ENCODE data around the gene WNT11.

The WNT11 gene

DNA sequence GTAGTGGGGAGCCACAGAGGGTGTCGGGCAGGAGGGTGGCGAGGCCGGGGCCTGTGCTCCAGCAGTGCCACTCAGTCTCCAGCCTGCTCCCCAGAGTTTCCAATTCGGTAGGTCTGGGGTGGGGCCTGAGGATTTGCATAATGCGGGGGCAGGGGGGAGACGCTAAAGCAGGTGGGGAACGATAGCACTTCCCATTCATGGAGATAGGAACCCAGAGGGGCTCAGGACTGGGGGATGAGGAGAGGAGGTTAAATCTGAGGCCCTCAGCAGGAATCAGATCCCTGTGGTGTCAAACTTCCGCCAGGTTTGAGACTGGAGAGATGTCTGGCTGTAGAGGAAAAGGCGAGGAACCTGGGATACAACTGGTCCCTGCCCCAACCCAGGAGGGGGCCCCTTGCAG is 29.8 kb downstream of the WNT11 start:
- no peak for DNase-seq (ENCODE audit: low read depth in 2 of 3, low spot score in 1 of 3)

DNA sequence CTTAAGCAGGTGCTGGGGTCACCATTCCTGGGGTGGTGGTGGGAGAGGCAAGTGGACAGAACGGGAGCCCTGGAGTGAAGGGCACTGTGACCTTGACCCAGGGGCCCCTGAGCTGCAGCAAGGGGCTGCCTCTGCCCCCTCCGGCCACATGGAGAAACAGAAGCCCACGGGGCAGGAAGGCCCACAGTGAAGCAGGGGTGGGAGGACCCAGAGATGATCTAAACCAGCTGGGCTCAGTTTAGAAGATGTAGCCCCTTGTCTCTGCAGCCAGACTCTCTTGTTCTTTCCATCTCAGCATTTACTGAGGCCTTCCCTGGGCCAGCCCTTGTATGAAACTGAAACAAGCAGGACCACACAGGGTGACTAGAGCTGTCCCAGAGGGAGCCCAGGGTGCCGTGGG is 30.5 kb downstream of the WNT11 start:
- no peak for DNase-seq (ENCODE audit: low read depth in 2 of 3, low spot score in 1 of 3)

DNA sequence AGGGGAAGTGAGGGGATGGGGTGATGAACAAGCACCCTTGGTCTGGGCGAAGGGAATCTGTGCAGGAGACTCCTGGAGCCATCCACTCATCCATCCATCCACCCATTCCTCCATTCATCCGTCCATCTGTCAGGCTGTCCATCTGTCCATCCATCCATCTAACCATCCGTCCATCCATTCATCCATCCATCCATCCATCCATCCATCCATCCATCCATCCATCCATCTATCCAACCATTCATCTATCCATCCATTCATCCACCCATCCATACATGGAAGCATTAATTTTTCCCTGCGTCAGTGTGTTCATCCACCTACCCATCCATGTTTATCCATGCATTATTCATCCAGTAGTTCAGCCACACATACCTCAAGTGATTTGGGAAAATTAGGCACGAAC is 32.0 kb downstream of the WNT11 start:
- DNase-seq (ENCODE audit: low read depth in 2 of 3, low spot score in 1 of 3), result no peak

DNA sequence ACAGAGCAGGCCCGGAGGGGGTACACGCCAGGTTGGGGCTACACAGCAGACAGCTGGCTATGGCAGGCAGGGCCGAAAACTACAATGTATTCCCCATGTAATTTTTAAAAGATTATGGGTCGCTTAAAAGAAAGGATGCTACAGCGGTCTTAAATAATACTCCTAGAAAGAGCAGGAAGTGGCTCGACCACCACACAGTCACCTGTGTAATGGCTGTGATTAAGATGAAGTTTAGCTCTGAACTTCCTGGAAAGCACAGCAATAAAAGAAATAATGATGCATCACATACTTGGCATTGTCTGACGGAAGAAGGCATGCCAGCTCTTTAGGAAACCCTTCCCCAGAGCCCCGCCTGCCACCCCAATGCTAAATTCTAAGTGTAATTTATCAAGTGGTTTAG is 32.6 kb downstream of the WNT11 start:
- DNase-seq (ENCODE audit: low read depth in 2 of 3, low spot score in 1 of 3), result no peak

DNA sequence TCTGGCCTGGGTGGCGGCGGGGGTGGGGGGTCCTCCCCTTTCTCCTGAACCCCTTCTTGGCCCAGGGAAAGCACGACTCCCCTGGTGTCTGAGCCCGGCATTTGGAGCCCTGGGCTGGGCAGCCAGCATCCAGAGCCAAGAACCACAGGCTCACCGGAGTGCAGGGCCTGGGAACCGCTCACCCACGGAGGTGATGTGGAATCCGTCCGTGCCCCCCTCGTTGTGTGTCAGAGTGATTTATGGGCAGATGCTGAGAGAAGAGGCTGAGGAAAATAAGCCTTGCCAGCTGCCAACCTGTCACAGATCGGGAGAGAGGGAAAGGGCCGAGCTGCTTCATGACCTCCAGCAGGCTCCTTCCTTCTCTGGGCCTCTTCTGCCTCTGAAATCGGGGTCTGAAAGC is 33.7 kb downstream of the WNT11 start:
- DNase-seq (ENCODE audit: low read depth in 2 of 3, low spot score in 1 of 3), result no peak

DNA sequence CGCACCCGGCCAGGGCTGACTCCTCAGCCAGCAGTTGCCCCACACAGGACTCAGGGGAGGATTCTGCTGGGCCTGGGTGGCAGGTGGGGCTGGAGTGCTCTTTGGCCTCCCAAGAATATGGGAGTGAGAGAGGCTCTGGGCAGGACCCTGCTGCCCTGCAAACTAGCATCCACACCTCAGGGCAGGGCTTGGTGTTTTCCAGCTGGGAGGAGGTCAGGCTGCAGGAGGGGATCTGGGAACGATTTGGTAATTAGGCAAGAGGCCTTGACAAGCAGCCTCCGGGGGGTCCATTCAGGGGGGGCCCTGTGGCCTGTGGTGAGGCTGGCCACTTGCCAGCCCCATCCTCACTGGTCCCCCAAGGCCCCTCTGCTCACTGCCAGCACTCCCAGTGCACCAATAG is 35.8 kb downstream of the WNT11 start:
- DNase-seq (ENCODE audit: low read depth in 2 of 3, low spot score in 1 of 3), result no peak

DNA sequence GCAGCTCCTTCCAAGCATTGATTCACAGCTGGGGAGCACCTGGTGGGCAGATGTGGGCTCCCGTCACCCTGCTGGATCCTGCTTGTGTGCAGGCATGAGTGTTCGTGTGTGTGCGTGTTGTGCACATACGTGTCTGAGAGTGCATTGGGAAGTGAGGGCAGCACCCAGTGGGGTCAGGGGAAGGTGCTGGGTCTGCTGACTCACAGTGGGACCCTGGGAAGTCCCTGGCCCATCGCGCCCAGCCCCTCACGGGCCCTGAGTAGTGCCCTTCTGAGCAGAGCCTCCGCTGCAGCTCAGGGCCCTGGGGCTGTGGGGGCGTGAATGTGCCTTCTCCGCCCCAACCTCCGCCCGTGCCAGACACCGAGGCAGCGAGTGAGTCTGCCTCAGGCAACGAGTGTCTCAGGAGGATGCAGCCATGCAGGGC is 36.8 kb downstream of the WNT11 start:
- no peak for DNase-seq (ENCODE audit: low read depth in 2 of 3, low spot score in 1 of 3)

DNA sequence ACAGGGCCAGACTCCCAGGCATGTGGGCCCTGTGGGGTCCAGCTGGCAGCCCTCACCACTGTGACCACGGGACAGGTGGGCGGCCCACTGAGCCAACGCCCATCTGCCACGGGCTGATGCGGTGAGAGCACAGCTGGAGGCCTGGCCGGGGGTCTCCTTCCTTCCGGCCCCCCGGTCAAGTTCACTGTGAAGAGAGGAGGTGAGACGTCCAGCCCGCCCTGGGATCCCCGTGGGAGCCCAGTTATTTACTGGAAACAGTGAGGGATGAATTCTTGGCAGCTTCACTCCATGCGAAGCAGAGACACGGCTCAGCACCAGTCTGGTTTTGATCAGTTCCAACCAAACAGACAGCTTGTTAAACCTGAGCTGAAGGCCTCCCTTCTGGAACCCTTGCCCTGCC is 38.7 kb downstream of the WNT11 start:
- no peak for DNase-seq (ENCODE audit: low read depth in 2 of 3, low spot score in 1 of 3)

DNA sequence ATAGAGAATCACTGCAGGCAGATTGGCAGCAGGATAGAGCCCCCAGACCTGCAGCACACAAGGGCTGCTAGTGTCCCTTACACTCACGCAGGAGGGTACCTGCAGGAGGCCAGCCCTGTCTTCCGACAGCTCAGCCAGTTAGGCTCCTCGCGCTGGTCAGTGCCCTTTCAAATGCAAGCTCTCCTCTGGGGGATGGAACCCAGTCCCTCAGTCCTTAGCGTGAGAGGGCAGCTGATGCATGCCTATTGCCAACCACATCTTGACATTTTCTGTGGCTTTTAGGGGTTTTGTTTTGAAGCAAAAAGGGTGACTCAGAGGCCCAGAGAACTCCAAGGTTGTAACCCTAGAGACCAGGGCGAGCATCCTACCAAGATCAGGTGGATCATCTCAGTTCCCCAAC is 40.0 kb downstream of the WNT11 start:
- DNase-seq (ENCODE audit: low read depth in 2 of 3, low spot score in 1 of 3), result peak in 2 of 3 donors; percentile 4 to 17

DNA sequence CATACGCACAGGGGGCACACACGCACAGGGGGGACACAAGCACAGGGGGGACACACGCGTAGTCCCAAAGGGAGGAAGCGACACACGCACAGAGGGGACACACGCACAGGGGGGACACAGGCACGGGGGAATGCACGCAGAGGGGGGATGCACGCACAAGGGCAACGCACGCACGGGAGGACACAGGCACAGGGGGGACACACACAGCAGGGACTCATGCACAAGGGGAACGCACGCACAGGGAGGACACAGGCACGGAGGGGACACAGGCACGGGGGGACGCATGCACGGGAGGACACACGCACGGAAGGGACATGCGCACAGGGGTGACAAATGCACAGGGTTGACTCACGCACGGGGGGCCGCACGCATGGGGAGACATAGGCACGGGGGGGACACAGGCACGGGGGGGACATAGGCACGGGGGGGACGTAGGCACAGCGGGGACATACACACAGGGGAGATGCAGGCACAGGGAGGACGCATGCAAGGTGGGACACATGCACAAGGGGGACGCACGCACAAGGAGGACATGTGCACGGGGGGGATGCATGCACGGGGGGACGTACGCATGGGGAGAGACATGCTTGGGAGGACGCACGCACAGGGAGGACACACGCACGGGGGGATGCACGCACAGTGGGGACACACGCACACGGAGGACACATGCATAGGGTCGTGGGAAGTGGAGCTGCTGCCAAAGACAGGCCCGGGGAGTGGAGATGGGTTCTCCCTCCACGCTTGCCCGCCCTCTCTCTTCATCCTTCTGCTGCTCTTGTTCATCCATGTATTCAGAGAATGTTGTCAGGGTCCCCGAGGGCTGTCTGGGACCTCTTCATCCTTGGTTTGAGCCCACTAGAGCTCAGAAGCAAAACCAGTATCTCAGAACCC is 41.2 kb downstream of the WNT11 start:
- DNase-seq (ENCODE audit: low read depth in 2 of 3, low spot score in 1 of 3), result no peak

DNA sequence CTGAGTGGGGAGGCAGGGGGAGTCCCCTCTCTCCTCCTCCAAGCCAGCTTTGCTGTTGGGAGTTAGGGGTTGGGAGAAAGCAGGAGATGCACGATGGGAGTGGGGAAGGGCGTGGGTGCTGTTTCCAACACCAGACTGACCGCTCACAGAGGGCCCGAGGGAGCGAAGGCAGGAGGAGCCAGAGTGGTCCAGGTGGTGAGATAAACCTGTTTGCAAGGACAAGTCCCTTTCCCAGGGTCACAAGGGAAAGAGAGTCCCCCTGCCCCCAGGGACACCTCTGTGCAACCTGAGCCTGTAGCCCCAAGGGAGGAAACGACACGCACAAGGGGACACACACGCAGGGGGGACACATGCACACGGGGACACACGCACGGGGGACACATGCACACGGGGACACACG is 42.2 kb downstream of the WNT11 start:
- no peak for DNase-seq (ENCODE audit: low read depth in 2 of 3, low spot score in 1 of 3)

DNA sequence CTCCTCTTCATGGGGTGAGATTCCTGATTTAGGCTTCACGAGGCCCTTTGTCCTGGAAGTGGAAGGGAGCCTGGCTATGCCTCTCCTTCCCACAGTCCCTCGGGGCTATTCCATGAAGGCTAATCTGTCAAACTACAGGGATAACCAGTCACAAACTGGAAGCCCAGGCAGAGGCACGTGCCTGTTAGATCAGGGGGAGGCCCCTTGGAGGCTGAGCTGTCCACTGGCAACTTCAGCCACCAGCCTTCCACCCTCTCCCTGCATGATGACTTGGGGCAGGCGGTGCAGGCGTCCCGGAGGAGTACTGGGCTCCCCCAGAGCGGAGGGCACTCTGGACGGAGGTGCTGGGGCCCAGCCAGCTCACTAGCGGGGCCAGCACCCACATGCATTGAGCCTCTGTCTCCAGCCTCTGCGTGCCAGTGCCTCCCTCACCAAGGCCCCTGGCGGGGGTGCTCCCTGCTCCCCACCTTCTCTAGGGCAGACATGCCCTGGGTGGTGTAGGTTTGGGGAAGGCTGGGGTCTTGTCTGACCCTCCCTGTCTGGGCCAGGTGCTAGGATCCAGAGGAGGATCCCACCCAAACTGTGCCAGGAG is 42.9 kb downstream of the WNT11 start:
- DNase-seq (ENCODE audit: low read depth in 2 of 3, low spot score in 1 of 3), result no peak

DNA sequence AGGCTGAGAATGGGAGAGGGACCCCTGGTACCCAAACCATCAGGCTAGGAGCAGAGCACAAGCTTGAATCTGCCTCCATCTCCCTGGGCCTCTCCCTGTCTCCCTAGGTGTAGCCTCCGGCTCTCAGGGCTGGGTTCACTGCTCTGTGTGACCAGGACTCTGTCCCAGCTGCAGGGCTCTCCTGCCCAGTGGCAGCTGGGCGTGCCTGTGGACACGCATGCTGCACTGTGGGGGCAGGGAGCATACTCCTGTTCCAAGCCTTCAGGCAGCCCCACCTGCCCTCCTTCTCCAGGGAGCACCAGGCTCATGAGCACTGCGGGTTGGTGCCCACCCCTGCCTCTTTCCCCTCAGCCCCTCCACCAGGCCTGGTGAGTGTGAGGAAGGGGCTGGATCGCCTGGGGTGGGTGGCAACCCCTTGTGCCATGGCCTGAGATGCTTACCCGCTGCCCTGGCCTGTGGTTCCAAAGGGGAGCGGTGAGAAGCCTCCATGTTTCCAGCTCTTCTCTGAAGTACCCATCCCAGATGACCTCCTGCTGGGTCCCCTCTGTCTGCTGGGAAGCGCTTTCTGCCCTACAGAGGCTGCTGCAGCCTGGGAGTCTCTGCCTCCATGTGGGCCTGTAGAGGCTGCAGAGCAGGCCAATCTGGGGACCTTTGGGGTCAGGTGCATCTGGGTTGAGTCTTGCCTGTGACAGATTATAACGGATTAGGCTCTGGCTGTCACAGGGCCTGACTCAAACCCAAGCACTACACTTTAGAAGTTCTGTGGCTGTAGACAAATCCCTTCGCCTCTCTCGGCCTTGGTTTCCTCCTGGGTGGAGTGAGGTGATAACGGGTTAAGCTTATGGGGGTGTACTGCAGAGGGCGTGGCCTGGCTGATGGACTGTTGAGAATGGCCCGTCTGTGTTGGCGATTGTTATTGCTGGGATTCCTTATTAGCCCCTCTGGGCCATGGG is 43.7 kb downstream of the WNT11 start:
- no peak for DNase-seq (ENCODE audit: low read depth in 2 of 3, low spot score in 1 of 3)

DNA sequence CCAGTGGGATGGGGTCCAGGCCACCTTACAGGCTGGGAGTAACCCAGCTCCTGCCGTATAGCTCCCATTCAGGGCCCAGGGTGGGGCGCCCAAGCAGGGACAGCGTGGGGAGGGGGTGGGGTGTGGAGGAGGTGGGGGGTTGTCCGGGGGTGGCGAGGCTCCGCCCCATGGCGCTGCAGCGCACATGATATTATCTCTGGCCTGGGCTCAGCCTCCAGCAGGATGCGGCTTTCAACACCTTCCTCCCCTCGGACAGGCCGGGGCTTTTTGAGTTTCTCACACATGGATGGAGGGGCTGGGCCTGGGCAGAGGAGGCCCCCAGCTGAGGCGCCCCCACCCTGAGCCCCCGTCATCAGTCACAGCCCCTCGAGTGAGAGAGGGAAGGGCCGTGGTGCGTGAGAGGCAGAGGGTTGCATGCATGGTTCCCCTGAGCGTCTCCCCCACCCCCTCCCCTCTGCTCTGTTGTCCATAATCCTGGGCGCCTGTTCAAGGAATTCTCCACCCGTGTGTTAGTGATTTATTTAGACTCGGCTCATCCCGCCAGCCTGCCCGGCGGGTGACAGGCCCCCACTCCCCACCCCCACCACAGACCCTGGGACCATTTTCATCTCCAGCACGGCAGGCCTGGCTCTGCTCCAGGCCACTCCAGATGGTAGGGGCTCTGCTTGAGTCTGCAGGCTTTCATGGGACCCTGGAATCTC is 44.9 kb downstream of the WNT11 start:
- no peak for DNase-seq (ENCODE audit: low read depth in 2 of 3, low spot score in 1 of 3)

DNA sequence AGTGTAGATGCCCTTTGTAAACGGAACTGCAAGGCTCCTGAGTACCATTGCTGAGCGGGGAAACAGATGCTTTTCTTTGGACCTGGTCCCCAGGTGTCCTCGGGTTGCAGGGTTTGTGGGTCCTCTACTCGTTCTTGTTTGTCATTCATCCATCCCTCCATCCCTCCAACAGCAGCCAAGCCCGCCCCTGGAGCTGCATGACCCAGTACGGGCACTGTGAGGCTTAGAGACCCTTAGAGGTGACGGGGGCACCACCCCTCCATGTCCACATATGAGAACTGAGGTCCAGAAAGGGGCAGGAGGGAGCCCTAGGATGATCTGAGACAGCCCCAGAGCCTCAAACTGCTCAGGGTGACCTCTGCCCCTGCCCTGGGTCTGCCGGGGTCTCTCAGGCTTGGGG is 45.4 kb downstream of the WNT11 start:
- no peak for DNase-seq (ENCODE audit: low read depth in 2 of 3, low spot score in 1 of 3)

DNA sequence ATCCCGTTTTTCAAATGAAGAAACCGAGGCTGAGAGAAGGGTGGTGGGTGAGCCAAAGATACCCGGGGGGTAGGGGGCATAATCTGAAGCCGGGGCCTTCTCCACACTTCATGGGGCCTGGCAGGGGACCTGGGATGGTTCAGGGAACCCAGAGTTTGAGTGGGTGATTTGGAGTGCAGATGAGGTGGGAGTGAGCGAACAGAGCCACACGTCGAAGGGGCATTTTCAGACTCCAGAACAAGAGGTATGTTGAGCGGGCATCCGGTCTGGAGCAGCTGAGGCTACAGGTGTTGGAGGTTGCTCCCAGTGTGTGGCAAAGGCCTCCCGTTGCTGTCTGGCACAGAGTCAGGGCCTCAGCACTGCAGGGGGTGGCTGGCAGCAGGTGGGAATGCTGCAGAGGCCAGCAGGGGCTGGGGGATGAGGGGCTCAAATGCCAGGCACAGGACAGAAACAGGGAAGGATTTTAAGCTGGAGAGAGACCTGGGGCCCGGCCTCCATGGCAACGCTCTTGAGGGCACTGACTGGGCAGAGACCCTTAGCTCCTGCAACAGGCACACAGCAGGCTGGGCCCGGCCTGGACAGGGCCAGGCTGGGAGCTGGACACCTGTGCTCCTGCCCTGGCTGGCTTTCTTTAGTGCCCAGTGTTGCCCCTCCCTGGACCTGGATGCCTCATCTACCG is 46.2 kb downstream of the WNT11 start:
- DNase-seq (ENCODE audit: low read depth in 2 of 3, low spot score in 1 of 3), result no peak

DNA sequence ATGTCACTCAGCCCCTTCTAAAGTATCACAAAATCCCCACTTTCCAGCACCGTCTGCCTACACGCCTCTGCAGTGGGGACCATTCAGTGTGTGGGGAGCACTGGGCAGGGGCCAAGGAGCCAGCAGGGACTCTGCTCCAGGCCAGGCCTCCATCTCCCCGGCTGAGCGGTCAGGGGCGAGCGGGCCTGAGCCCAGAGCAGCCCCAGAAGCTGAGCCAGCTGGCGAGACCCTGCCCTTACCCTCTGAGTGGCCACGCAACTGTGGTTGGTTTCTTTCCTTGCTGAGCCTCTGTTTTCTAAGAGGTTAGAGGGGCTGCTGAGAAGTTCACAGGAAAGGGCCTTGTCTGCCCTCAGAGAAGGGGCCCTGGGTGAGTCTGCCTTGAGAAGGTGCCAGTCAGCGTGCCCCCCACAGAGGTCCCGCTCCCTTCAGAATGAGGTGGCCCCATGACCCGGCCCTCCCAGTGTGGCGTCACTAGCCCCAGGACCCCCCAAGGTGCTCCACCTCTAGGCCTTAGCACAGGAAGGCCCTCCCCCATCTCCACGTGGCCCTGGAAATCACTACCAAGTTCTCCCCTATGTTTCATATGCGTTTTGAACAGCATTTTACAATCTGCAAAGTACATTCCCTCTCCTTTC is 46.9 kb downstream of the WNT11 start:
- DNase-seq (ENCODE audit: low read depth in 2 of 3, low spot score in 1 of 3), result no peak

DNA sequence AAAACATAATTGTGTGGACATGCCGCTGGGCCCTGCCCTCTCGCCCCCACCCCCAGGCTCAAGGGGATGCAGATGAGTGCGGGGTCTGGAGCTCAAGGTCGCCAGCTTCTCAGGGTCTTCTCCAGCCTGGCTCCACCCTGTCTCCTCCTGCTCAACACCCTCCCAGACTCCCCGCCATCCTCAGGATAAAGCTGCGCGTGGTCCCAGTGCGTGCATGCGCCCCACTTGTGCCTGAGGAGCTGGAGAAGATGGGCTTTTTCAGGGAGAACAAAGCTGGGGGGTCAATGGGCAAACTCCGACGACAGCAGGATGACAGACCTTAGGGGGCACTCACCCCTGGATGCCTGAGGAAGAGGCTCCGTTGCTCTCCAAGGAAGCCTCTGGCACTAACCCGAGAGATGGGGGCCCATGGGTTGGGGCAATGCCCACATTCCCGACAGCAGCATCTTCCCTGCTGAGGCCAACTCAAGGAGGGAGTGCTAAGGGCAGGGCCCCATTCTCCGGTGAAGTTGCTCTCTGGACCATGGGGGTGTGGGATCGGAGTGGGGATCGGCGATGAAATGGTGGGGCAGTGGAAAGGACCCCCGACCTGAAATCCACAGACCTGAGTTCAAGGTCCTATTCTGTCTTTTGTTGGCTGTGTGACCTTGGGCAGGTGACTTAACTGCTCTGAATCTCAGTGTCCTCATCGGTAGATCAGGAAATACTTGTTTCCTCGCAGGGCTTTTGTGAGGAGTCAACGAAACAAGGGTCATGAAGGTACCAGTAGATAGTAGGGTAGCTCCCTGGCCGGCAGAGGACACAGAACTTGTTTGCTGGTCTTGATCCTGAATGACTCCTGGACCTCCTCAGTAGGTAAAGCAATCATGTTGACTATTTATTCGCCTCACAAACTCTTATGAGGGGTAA is 47.7 kb downstream of the WNT11 start:
- DNase-seq (ENCODE audit: low read depth in 2 of 3, low spot score in 1 of 3), result no peak

DNA sequence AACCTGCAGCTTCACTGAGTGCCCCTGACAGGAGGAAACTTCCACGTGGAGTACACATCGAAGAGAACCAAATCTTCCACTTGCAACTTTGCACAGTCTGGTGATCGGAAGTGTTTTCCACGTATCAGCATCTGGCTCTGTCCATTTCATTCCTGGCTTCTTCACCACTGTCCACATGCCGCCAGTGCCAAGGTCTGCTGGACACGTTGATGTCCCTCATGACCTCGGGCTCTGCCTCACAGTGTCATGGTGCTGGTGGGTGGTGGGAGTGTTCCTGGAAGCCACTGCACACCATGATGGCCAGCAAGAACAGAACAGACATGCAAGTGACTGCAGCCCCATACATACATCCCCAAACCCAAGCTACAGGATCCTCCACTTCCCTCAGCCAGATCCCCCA is 48.4 kb downstream of the WNT11 start:
- DNase-seq (ENCODE audit: low read depth in 2 of 3, low spot score in 1 of 3), result no peak
